Cerebellar cortex (tissue), 1 donor: ENCODE results near the gene ATP6V0A4.
"Not testable (repeated sequence)": the region's sequence is repeated elsewhere in the genome, so short reads cannot be mapped to it uniquely, and the experiment has no call there.

Experiments
- DNase-seq: peaks from one replicate; pipeline ENCODE4 v3.0.0-alpha.2; 2015; ENCODE audit warnings: low spot score

ATP6V0A4 gene

GRCh38 chr7:138699661-138700060 is 98.3 kb downstream of the ATP6V0A4 start:
- no peak for DNase-seq

DNA sequence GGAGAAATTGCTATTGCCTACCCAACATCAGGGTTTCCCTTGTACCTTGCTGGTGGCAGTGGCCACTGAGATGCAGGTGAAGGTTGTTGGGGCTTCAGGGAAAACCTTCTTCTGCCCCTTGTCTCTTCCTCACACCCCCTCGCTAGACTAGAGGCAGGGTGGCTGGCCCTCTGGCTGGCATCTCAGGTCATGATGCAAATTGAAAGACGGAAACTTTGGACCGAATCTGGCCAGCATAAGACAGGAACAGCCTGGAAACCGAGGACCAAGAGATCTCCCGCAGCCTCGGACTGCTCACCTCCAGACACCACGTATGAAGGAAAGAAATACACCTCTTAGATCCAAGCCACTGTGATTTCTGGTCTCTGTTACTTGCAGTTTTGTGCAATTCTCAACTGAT is 99.7 kb downstream of the ATP6V0A4 start:
- DNase-seq = no peak

- no peak for DNase-seq
These were observed 100.3 kb downstream of the ATP6V0A4 start for GRCh38 chr7:138697535-138698182.

- DNase-seq = not testable (repeated sequence)
These were observed 102.2 kb downstream of the ATP6V0A4 start for GRCh38 chr7:138695776-138696175.

- no peak for DNase-seq
These were observed 102.9 kb downstream of the ATP6V0A4 start for GRCh38 chr7:138695106-138695505.

GRCh38 chr7:138691178-138691577 is 106.8 kb downstream of the ATP6V0A4 start:
- no peak for DNase-seq

DNA sequence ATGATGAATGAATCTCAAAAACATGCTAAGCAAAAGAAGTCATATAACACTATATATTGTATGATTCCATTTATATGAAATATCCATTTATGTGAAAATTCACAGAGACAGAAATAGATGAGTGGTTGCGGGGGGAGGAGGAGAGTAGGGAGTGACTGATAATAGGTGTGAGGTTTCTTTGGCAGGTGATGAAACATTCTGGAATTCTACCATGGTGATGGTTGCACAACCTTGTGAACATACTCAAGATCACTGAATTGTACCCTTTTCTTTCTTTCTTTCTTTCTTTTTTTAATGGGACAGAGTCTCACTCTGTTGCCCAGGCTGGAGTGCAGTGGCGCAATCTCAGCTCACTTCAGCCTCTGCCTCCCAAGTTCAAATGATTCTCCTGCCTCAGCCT is 107.5 kb downstream of the ATP6V0A4 start:
- no peak for DNase-seq

- not testable (repeated sequence) for DNase-seq
These were observed 110.0 kb downstream of the ATP6V0A4 start for GRCh38 chr7:138688037-138688436.

DNA sequence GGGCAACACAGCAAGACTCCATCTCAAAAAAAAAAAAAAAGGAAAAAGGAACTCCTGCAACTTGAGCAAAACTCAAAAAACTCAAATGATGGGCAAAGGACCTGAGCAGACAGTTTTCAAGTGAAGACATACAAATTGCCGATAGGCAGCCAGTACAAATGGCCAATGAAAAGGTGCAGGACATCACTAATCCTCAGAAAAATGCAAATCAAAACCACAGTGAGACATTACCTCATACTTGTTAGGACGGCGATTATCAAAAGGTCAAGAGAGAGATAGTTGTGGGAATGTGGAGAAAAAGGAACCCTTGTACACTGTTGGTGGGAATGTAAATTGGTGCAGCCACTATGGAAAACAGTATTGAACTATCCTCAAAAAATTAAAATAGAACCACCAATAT is 113.7 kb downstream of the ATP6V0A4 start:
- DNase-seq = no peak

GRCh38 chr7:138679793-138680192 is 118.2 kb downstream of the ATP6V0A4 start:
- no peak for DNase-seq

DNA sequence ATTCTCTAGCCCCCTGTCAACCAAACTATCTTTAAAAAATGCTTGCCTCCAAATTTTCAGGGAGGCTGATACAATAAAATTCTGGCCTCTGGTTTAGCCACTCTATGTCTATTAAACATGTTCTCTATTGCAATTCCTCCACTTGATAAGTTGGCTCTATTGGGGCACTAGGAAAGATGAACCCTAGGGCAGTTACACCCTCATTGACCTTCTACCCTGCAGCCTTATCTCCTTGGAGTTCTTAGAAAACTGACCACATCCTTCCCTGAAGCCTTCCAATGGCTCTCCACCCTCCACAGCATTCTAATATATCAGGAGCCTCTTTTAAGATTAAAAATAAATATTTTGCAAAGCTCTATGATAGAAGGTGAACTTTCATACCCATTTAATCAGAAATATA is 127.4 kb downstream of the ATP6V0A4 start:
- no peak for DNase-seq

DNA sequence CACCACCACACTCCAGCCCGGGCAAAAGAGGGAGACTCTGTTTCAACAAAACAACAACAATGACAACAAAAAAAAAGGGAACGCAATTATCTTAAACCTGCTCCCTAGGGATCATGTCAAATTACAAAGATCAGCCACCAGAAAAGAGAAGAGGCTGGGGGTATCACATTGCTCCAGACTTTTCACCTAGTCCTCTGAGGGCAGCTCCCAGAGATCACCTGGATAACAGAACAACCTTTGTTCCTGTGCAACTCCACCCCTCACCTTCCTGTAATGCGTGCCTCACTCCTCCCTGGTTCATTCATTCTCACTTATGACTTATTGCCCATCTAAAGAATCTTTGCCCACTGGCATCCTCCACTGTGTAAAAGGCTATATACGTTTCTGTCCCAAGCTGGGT is 128.6 kb downstream of the ATP6V0A4 start:
- no peak for DNase-seq

- no peak for DNase-seq
These were observed 129.1 kb downstream of the ATP6V0A4 start for GRCh38 chr7:138668946-138669345.

DNA sequence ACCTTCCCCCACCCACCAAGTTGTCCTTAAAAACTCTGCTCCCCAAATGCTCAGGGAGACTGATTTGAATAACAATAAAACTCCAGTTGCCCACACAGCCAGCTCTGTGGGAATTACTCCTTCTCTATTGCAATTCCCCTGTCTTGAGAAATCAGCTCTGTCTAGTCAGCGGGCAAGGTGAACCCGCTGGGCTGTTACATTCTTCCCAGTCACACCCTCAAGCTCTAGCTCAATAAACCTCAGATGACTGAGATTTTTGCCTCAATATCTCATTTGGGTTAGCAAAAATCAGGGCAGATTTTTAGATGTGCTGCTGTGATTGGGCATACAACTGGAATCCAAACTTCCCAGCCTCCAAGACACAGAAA is 129.8 kb downstream of the ATP6V0A4 start:
- no peak for DNase-seq

DNA sequence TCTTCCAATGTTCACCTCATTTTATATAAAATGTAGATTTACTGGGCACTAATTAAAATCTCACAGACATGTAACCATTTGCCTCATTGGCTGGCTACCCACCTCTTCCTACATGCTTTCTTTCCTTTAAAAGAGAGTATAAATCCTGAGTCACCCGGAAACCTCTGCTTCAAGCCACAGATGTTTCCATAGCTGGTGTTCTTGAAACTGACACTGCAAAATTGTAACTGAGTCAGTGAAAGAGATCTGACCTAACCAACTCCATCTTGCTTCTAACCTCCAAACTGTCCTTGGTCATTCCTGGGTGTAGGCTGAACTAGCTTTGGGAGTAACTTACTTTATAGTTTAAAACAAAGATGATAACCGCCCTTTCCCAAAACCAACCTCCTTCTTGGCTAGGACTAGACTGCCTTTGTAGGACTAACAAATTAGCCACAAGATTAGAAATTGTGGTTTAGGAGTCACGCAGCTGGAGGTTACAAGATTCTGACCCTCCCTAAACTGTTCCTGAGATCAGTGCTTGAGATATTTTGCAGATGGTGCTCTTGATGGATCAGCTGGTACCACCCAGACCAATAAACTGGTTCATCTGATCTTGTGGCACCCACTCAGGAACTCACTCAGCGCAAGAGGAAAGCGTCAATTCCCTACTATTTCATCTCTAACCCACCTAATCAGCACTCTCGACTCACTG is 130.3 kb downstream of the ATP6V0A4 start:
- no peak for DNase-seq

DNA sequence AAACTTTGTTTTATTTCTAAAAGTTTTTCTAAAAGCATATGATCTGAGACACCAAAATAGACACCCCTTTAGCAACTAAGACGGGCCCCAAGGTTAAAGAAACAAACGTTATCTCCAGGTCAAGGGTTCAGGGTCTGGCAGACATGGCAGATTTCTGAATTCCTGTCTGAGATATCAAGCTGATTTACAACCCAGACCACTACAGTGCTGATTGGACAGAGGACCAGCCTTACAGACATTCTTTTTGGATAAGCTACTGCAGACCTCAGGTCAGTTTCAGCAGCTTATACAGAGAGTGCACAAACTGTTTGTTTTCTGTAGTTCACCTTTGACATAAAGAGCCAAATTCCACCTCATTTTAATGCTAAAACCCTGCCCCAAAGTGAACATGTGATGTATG is 131.6 kb downstream of the ATP6V0A4 start:
- DNase-seq = no peak

GRCh38 chr7:138665669-138666140 is 132.3 kb downstream of the ATP6V0A4 start:
- no peak for DNase-seq

GRCh38 chr7:138665249-138665648 is 132.7 kb downstream of the ATP6V0A4 start:
- DNase-seq = no peak

GRCh38 chr7:138663725-138664710 is 134.0 kb downstream of the ATP6V0A4 start:
- DNase-seq = no peak

- no peak for DNase-seq
These were observed 135.0 kb downstream of the ATP6V0A4 start for GRCh38 chr7:138662991-138663320.

DNA sequence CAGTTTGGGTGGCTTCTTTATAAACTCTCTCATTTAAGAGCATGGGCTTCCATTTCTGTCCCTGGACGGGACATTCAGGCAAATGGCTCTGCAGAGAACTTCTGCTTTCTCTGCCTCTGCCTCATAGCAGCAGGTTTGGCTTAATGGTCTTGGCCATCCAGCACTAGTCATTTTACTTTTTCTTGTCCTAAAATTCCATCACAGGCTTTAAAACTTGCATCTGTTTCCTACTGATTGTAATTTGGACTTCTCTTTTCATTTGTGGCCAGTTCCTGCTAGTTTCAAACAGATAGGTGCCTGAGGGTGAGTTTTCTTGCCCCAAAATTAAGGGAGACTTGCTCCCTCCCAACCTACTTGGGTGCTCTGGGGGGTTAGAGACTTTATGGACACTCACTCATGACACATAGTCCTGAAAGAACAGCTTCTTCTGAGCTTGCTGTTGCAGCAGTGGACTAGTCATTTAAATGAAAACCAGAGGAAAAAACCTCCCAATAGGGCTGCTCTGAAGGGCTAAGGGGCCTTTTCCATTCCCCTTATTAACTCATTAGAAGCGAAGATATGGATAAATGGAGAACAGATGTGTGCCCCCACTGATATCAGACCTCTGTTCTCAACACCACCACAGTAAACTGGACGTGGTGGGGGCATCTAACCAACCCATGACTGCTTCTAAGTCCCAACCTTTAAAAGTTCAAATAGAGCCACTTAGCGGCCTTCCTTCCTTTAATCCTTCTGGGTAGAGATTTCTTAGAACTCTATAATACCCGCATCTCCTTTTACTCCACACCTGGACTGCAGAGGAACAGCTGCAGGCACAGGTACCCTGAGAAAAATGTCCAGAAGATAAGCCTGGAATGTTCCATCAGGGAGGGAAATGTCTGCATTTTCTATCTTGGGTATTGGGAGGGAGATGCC is 135.7 kb downstream of the ATP6V0A4 start:
- no peak for DNase-seq
